ENCODE results near the gene FLNA. TPM values are rescaled to one million over a fixed set of nuclear protein-coding genes. Genes with fewer than 3 reads are reported as not detected.

Gene FLNA
- total and polyA plus RNA-seq, 9 of the 15 experiments (the other 6 are each of a cell fraction or from before 2014, with no cell fraction given): 6.2 to 735 (median 135) TPM

DNA sequence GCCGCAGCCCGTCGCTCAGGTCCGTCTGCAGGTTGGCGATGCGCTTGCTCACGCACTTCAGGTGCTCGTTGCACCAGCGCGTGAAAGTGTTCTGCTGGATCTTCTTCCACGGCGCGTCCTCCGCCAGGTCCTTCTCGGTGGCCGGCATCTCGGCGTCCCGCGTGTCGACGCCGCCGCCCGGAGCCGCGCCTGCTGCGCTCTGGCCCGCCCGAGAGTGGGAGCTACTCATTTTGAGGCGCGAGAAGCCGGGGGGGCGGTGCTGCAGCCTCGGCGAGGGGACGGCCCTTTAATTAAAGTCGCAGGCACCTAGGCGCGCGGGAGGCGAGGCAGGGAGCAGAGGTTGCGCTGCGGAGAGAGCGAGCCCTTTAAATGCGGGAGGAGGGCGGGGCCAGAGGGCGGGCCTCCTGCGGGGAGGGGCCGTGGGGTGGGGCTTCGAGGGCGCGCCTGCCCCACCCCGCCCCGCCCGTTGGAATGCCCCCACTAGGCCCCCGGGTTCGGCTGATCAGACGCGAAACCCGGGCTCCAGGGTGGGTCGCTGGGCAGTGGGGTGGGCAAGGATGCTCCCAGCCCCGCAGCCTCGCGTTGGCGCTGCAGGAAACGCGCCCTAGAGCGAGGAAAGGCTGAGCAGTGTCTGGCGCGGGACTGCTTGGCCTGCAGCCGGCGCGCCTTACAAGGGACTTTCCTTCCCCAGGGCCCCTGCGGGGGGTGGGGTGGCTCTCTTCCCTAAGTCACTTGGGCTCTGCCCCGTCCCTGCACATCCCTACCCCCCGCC lies 3.2 kb downstream of the FLNA start (continued):
- TF ChIP-seq NONO (IDR thresholded peaks at IDR 0.05; ENCODE audit: low read depth in 2 of 2, low read length in 1 of 2): peak; percentile 34 to 96; a peak in 2 of 4 replicates
- no peak for TF ChIP-seq ATF1 (CRISPR knock-in tag; IDR thresholded peaks at IDR 0.05)
- TF ChIP-seq ATF1 (tag; IDR thresholded peaks at IDR 0.05): peak; percentile 51
- no peak for TF ChIP-seq ZNF24 (IDR thresholded peaks at IDR 0.05)
- TF ChIP-seq CEBPG (CRISPR knock-in tag; IDR thresholded peaks at IDR 0.05): no peak
- no peak for TF ChIP-seq CEBPG (tag; conservative IDR thresholded peaks at IDR 0.05 in 1 of 2, IDR thresholded peaks at IDR 0.05 in 1 of 2)
- no peak for TF ChIP-seq BRCA1 (IDR thresholded peaks at IDR 0.05)
- no peak for TF ChIP-seq BRCA1 (CRISPR knock-in tag; IDR thresholded peaks at IDR 0.05)
- TF ChIP-seq ADNP (tag; IDR thresholded peaks at IDR 0.05): no peak
- no peak for TF ChIP-seq STAT5A (IDR thresholded peaks at IDR 0.05; ENCODE audit: borderline replicate concordance, low read length)
- no peak for TF ChIP-seq ZNF79 (CRISPR knock-in tag; IDR thresholded peaks at IDR 0.05; ENCODE audit: low read depth)
- no peak for TF ChIP-seq ELF1 (tag; IDR thresholded peaks at IDR 0.05)
- no peak for TF ChIP-seq SETDB1 (IDR thresholded peaks at IDR 0.05; ENCODE audit: low read length)
- TF ChIP-seq, protein P1, sequence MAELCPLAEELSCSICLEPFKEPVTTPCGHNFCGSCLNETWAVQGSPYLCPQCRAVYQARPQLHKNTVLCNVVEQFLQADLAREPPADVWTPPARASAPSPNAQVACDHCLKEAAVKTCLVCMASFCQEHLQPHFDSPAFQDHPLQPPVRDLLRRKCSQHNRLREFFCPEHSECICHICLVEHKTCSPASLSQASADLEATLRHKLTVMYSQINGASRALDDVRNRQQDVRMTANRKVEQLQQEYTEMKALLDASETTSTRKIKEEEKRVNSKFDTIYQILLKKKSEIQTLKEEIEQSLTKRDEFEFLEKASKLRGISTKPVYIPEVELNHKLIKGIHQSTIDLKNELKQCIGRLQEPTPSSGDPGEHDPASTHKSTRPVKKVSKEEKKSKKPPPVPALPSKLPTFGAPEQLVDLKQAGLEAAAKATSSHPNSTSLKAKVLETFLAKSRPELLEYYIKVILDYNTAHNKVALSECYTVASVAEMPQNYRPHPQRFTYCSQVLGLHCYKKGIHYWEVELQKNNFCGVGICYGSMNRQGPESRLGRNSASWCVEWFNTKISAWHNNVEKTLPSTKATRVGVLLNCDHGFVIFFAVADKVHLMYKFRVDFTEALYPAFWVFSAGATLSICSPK (IDR thresholded peaks at IDR 0.05; ENCODE audit: borderline replicate concordance): no peak
- peak; percentile 91 for TF ChIP-seq NEUROD1 (IDR thresholded peaks at IDR 0.05; ENCODE audit: borderline replicate concordance, low read depth, low read length, partially characterized antibody)
- peak; percentile 48 for TF ChIP-seq L3MBTL2 (IDR thresholded peaks at IDR 0.05)
- no peak for TF ChIP-seq POLR3A (IDR thresholded peaks at IDR 0.05; ENCODE audit: borderline replicate concordance, extremely low read depth, insufficient read depth, insufficient read length)
- TF ChIP-seq, protein P2, sequence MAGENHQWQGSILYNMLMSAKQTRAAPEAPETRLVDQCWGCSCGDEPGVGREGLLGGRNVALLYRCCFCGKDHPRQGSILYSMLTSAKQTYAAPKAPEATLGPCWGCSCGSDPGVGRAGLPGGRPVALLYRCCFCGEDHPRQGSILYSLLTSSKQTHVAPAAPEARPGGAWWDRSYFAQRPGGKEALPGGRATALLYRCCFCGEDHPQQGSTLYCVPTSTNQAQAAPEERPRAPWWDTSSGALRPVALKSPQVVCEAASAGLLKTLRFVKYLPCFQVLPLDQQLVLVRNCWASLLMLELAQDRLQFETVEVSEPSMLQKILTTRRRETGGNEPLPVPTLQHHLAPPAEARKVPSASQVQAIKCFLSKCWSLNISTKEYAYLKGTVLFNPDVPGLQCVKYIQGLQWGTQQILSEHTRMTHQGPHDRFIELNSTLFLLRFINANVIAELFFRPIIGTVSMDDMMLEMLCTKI (IDR thresholded peaks at IDR 0.05; ENCODE audit: partially characterized antibody): no peak
- no peak for TF ChIP-seq ZNF224 (CRISPR knock-in tag; IDR thresholded peaks at IDR 0.05)
- TF ChIP-seq, protein P3, sequence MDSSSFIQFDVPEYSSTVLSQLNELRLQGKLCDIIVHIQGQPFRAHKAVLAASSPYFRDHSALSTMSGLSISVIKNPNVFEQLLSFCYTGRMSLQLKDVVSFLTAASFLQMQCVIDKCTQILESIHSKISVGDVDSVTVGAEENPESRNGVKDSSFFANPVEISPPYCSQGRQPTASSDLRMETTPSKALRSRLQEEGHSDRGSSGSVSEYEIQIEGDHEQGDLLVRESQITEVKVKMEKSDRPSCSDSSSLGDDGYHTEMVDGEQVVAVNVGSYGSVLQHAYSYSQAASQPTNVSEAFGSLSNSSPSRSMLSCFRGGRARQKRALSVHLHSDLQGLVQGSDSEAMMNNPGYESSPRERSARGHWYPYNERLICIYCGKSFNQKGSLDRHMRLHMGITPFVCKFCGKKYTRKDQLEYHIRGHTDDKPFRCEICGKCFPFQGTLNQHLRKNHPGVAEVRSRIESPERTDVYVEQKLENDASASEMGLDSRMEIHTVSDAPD (CRISPR knock-in tag; IDR thresholded peaks at IDR 0.05): no peak
- TF ChIP-seq HLTF (IDR thresholded peaks at IDR 0.05): no peak
- TF ChIP-seq, protein P4, sequence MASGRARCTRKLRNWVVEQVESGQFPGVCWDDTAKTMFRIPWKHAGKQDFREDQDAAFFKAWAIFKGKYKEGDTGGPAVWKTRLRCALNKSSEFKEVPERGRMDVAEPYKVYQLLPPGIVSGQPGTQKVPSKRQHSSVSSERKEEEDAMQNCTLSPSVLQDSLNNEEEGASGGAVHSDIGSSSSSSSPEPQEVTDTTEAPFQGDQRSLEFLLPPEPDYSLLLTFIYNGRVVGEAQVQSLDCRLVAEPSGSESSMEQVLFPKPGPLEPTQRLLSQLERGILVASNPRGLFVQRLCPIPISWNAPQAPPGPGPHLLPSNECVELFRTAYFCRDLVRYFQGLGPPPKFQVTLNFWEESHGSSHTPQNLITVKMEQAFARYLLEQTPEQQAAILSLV (tag; IDR thresholded peaks at IDR 0.05): no peak
- peak; percentile 86 for TF ChIP-seq SAFB (IDR thresholded peaks at IDR 0.05; ENCODE audit: borderline replicate concordance, low read depth, low read length)
